DOHH2 (cell line): ENCODE results near the gene PAK1.

Source experiments
- EZH2phosphoT487 ChIP-seq: fragments of 200-600 bp; sonication (generic); IDR thresholded peaks from 2 replicates; pipeline ENCODE4 v1.6.1; 2017; ENCODE audit warnings: borderline replicate concordance, mild to moderate bottlenecking, antibody characterized with exemption, low read length, moderate library complexity, mixed read lengths
- TF ChIP-seq, protein P1 (sequence below): fragments of 200-600 bp; sonication (generic); IDR thresholded peaks from one replicate; pipeline ENCODE4 v1.5.1; 2014; ENCODE audit warnings: antibody characterized with exemption, mild to moderate bottlenecking, low read depth, low read length; ENCODE audit not compliant: poor library complexity, severe bottlenecking

DNA sequence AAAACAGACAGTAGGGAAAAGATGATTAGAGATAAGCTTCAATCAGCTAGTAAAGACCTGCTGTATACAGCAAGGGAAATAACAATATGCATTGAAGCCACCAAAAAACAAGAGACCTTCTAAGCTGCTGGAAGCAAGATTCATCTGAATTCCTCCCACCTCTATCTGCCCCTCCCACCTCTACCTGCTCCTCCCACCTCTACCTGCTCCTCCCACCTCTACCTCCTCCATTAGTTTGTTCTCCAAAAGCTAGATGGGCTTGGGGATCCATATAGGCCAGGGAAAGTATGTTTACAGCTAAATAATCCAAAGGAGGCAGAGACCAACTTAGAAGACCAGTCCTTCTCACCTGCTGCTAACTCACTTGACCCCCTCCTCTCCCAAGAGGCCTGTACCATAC, 33.2 kb downstream of the PAK1 start:
- TF ChIP-seq, protein P1, sequence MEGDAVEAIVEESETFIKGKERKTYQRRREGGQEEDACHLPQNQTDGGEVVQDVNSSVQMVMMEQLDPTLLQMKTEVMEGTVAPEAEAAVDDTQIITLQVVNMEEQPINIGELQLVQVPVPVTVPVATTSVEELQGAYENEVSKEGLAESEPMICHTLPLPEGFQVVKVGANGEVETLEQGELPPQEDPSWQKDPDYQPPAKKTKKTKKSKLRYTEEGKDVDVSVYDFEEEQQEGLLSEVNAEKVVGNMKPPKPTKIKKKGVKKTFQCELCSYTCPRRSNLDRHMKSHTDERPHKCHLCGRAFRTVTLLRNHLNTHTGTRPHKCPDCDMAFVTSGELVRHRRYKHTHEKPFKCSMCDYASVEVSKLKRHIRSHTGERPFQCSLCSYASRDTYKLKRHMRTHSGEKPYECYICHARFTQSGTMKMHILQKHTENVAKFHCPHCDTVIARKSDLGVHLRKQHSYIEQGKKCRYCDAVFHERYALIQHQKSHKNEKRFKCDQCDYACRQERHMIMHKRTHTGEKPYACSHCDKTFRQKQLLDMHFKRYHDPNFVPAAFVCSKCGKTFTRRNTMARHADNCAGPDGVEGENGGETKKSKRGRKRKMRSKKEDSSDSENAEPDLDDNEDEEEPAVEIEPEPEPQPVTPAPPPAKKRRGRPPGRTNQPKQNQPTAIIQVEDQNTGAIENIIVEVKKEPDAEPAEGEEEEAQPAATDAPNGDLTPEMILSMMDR, result no peak
- TF ChIP-seq EZH2phosphoT487, result no peak
